CD14-positive monocyte (primary cell): ENCODE results near the gene ATP2C1. TPM values are rescaled to one million over a fixed set of nuclear protein-coding genes. Genes with fewer than 3 reads are reported as not detected.

Source experiments
- DNase-seq, 3 donors: peaks; one replicate each; pipeline ENCODE4 v3.0.0-alpha.2; 2011 to 2022
- H2AFZ ChIP-seq: 2 replicates; pipeline ENCODE4 v1.6.0; 2012; ENCODE audit warnings: mild to moderate bottlenecking, low read depth, low read length, inconsistent platforms; ENCODE audit not compliant: insufficient read depth, poor library complexity, severe bottlenecking
- H3K27ac ChIP-seq, 2 donors: 1 replicate in 1 of 2; 2 replicates in 1 of 2; pipeline ENCODE4 v1.5.1; 2012 to 2013; ENCODE audit warnings: low read length in 2 of 2, control low read depth in 1 of 2, inconsistent platforms in 1 of 2, low read depth in 1 of 2, mild to moderate bottlenecking in 1 of 2
- H3K27me3 ChIP-seq, 2 donors: one replicate each; pipeline versions ENCODE4 v1.6.0 to v1.6.1; 2011 to 2013; ENCODE audit warnings: low read length in 2 of 2; ENCODE audit not compliant: control insufficient read depth in 2 of 2, insufficient read depth in 2 of 2
- H3K36me3 ChIP-seq, 2 donors: replicated peaks in 1 of 2; 1 replicate in 1 of 2; 2 replicates in 1 of 2; pipeline versions ENCODE4 v1.5.1 to v1.6.1; 2012 to 2013; ENCODE audit warnings: low read length in 2 of 2, control low read depth in 1 of 2, inconsistent platforms in 1 of 2, mild to moderate bottlenecking in 1 of 2; ENCODE audit not compliant: insufficient read depth in 2 of 2, control insufficient read depth in 1 of 2
- H3K4me1 ChIP-seq, 2 donors: 1 replicate in 1 of 2; 2 replicates in 1 of 2; pipeline versions ENCODE4 v1.5.1 to v1.6.1; 2012 to 2013; ENCODE audit warnings: low read length in 2 of 2, control low read depth in 1 of 2, inconsistent platforms in 1 of 2, mild to moderate bottlenecking in 1 of 2, moderate library complexity in 1 of 2; ENCODE audit not compliant: insufficient read depth in 2 of 2, control insufficient read depth in 1 of 2
- H3K4me2 ChIP-seq: replicated peaks from 2 replicates; pipeline ENCODE3; 2012; ENCODE audit warnings: low read length, moderate library complexity, mild to moderate bottlenecking; ENCODE audit not compliant: poor library complexity, severe bottlenecking; ENCODE audit errors: extremely low read depth
- H3K4me3 ChIP-seq, 3 experiments: fragments of 200-600 bp in 1 of 3; sonication (generic) in 1 of 3; replicated peaks in 1 of 3; 1 replicate in 2 of 3; 2 replicates in 1 of 3; pipeline ENCODE4 v1.5.1; 2011 to 2013; ENCODE audit warnings: low read length in 3 of 3, mild to moderate bottlenecking in 3 of 3, control low read depth in 2 of 3, low read depth in 2 of 3, inconsistent platforms in 1 of 3, moderate library complexity in 1 of 3
- H3K79me2 ChIP-seq: 2 replicates; pipeline ENCODE4 v1.6.0; 2012; ENCODE audit warnings: mild to moderate bottlenecking, control low read depth, inconsistent platforms, low read length, moderate library complexity; ENCODE audit not compliant: insufficient read depth
- H3K9ac ChIP-seq: 2 replicates; pipeline ENCODE4 v1.6.0; 2017; ENCODE audit warnings: low read length, mild to moderate bottlenecking; ENCODE audit not compliant: insufficient read depth, poor library complexity, severe bottlenecking
- H3K9me3 ChIP-seq, 2 donors: replicated peaks in 1 of 2; 1 replicate in 1 of 2; 2 replicates in 1 of 2; pipeline versions ENCODE4 v1.5.1 to v1.6.1; 2012 to 2013; ENCODE audit warnings: low read length in 2 of 2, control low read depth in 1 of 2; ENCODE audit not compliant: control insufficient read depth in 1 of 2, insufficient read depth in 1 of 2
- H4K20me1 ChIP-seq: 2 replicates; pipeline ENCODE4 v1.6.0; 2012; ENCODE audit warnings: mild to moderate bottlenecking, low read length, control low read depth, moderate library complexity; ENCODE audit not compliant: insufficient read depth
- H3K27ac Mint-ChIP-seq, 7 donors: one replicate each; pipeline ENCODE4 v1.8.0; 2020; ENCODE audit warnings: mild to moderate bottlenecking in 7 of 7, mixed read lengths in 7 of 7, moderate library complexity in 6 of 7, inconsistent platforms in 2 of 7
- H3K27me3 Mint-ChIP-seq, 3 donors: one replicate each; pipeline ENCODE4 v1.8.0; 2021 to 2022; ENCODE audit warnings: low read depth in 3 of 3, mild to moderate bottlenecking in 3 of 3, mixed read lengths in 3 of 3, moderate library complexity in 3 of 3, inconsistent platforms in 1 of 3
- H3K36me3 Mint-ChIP-seq, 2 donors: one replicate each; pipeline ENCODE4 v1.8.0; 2020; ENCODE audit warnings: mixed read lengths in 2 of 2, inconsistent platforms in 1 of 2, mild to moderate bottlenecking in 1 of 2
- H3K4me1 Mint-ChIP-seq: one replicate; pipeline ENCODE4 v1.8.0; 2020; ENCODE audit warnings: mild to moderate bottlenecking, mixed read lengths
- H3K4me3 Mint-ChIP-seq, 2 donors: one replicate each; pipeline ENCODE4 v1.8.0; 2020; ENCODE audit warnings: mild to moderate bottlenecking in 2 of 2, mixed read lengths in 2 of 2, moderate library complexity in 1 of 2
- H3K9me3 Mint-ChIP-seq, 7 donors: one replicate each; pipeline ENCODE4 v1.8.0; 2020 to 2022; ENCODE audit warnings: mixed read lengths in 7 of 7, mild to moderate bottlenecking in 6 of 7, moderate library complexity in 6 of 7, inconsistent platforms in 2 of 7
- WGBS: methylation state at CpG from one replicate; pipeline ENCODE4 v1.1.5; 2013; ENCODE audit warnings: missing lambda C conversion rate; ENCODE audit not compliant: insufficient coverage; 5-methylcytosine and 5-hydroxymethylcytosine counted together
- intact Hi-C, 2 donors: fragments of 100-400 bp; cut with micrococcal nuclease; formaldehyde crosslinking; loops; one replicate each; pipeline versions ENCODE4 v1.15.0 to v1.15.1; 2023
- polyA plus RNA-seq, 3 donors: library from polyadenylated mRNA; depleted of rRNA in 1 of 3; unstranded in 2 of 3; stranded (reverse) in 1 of 3; fragments of 300-500 nt in 2 of 3; fragments of >200 nt in 1 of 3; fragmentation: Illumina TruSeq in 2 of 3; gene quantifications; 1 replicate in 2 of 3; 2 replicates in 1 of 3; pipeline ENCODE4 v1.2.3, GENCODE V29; 2012 to 2021
- TF ChIP-seq, protein P1 (sequence below): fragments of 200-600 bp; IDR thresholded peaks from one replicate; pipeline ENCODE4 v1.8.0; 2022; ENCODE audit warnings: antibody characterized with exemption, mild to moderate bottlenecking

Gene ATP2C1
- polyA plus RNA-seq, 3 donors = 11.7 to 22.0 (median 12.2) TPM

DNA sequence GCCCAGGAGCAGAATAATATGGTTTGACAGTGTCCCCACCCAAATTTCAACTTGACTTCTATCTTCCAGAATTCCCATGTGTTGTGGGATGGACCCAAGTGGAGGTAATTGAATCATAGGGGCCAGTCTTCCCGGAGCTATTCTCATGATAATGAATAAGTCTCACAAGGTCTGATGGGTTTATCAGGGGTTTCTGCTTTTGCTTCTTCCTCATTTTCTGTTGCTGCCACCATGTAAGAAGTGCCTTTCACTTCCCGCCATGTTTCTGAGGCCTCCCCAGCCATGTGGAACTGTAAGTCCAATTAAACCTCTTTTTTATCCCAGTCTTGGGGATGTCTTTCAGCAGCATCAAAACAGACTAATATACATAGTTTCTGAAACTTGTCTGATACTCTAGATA is 28.4 kb upstream of the ATP2C1 start:
- TF ChIP-seq, protein P1, sequence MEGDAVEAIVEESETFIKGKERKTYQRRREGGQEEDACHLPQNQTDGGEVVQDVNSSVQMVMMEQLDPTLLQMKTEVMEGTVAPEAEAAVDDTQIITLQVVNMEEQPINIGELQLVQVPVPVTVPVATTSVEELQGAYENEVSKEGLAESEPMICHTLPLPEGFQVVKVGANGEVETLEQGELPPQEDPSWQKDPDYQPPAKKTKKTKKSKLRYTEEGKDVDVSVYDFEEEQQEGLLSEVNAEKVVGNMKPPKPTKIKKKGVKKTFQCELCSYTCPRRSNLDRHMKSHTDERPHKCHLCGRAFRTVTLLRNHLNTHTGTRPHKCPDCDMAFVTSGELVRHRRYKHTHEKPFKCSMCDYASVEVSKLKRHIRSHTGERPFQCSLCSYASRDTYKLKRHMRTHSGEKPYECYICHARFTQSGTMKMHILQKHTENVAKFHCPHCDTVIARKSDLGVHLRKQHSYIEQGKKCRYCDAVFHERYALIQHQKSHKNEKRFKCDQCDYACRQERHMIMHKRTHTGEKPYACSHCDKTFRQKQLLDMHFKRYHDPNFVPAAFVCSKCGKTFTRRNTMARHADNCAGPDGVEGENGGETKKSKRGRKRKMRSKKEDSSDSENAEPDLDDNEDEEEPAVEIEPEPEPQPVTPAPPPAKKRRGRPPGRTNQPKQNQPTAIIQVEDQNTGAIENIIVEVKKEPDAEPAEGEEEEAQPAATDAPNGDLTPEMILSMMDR = no peak
- no peak overlapping the region for H3K4me3 Mint-ChIP-seq
- no peaks in the 10 kb centered on the region for H3K79me2 ChIP-seq
- intact Hi-C loops = no loop called here
- H3K4me2 ChIP-seq = no peak overlapping the region
- H3K36me3 Mint-ChIP-seq = no peaks in the 10 kb centered on the region
- DNase-seq = no peak
- H3K36me3 ChIP-seq = no peaks in the 10 kb centered on the region
- no peaks in the 10 kb centered on the region for H4K20me1 ChIP-seq
- H2AFZ ChIP-seq = no peak overlapping the region
- peaks cover 11 to 18% (median 15%) of the 10 kb centered on the region in 7 donors for H3K9me3 Mint-ChIP-seq
- H3K27ac Mint-ChIP-seq = no peak overlapping the region
- no CpG with 5 or more reads among the region's 2 CpGs for WGBS
- peaks cover 0 to 8% of the 10 kb centered on the region in 2 donors for H3K9me3 ChIP-seq
- H3K4me1 Mint-ChIP-seq = no peaks in the 10 kb centered on the region
- no peaks in the 10 kb centered on the region for H3K27me3 Mint-ChIP-seq
- no peaks in the 10 kb centered on the region for H3K27me3 ChIP-seq
- no peaks in the 10 kb centered on the region for H3K4me1 ChIP-seq
- no peak overlapping the region for H3K9ac ChIP-seq
- H3K4me3 ChIP-seq = no peak overlapping the region
- no peak overlapping the region for H3K27ac ChIP-seq

DNA sequence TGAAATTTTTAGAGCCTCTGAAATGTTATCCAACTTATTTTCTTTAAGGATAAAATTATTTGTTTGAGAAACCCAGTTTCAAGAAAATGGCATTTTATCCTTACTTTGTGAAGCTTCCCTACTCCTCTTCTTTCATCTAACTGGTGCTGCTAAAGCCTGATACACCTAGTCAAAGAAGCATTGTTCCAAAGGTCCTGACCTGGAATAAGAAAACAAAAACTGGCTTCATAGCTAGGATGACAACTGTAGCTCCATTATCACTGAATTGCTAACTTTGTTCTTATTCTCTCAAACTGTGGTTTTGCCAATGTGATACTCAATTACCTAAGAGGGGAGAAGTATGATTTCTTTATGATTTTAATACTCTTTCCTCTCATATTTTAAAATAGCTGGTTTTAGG is 27.6 kb upstream of the ATP2C1 start:
- no peak overlapping the region for H3K27ac ChIP-seq
- H3K36me3 Mint-ChIP-seq = no peaks in the 10 kb centered on the region
- H3K4me2 ChIP-seq = no peak overlapping the region
- H3K9ac ChIP-seq = no peak overlapping the region
- no peaks in the 10 kb centered on the region for H3K27me3 ChIP-seq
- H3K9me3 Mint-ChIP-seq = peaks cover 11 to 18% (median 15%) of the 10 kb centered on the region in 7 donors
- TF ChIP-seq, protein P1 = no peak
- no peak overlapping the region for H3K4me3 ChIP-seq
- no peak for DNase-seq
- no peak overlapping the region for H2AFZ ChIP-seq
- no peaks in the 10 kb centered on the region for H3K27me3 Mint-ChIP-seq
- no peaks in the 10 kb centered on the region for H3K4me1 ChIP-seq
- H3K4me3 Mint-ChIP-seq = no peak overlapping the region
- H3K79me2 ChIP-seq = no peaks in the 10 kb centered on the region
- intact Hi-C loops = no loop called here
- no peaks in the 10 kb centered on the region for H3K36me3 ChIP-seq
- peaks cover 0 to 8% of the 10 kb centered on the region in 2 donors for H3K9me3 ChIP-seq
- H3K27ac Mint-ChIP-seq = no peak overlapping the region
- no peaks in the 10 kb centered on the region for H3K4me1 Mint-ChIP-seq
- H4K20me1 ChIP-seq = no peaks in the 10 kb centered on the region
